Tibial artery (tissue), 4 donors: ENCODE results near the gene NOTCH4.

Experiments
- DNase-seq, 2 donors: peaks; one replicate each; pipeline ENCODE4 v3.0.0-alpha.2; 2019
- H3K27ac ChIP-seq, 2 donors: fragments of 200-600 bp; sonication (generic) in 1 of 2; 1 replicate in 1 of 2; 2 replicates in 1 of 2; pipeline ENCODE4 v1.5.1; 2018 to 2019; ENCODE audit warnings: mild to moderate bottlenecking in 1 of 2
- H3K27me3 ChIP-seq, 2 donors: fragments of 200-600 bp; sonication (generic) in 1 of 2; one replicate each; pipeline versions ENCODE4 v1.5.1 to v1.6.0; 2016 to 2019
- H3K36me3 ChIP-seq, 3 donors: fragments of 200-600 bp; sonication (generic) in 2 of 3; one replicate each; pipeline ENCODE4 v1.5.1; 2016 to 2019; ENCODE audit warnings: mild to moderate bottlenecking in 2 of 3
- H3K4me1 ChIP-seq, 4 donors: fragments of 200-600 bp; sonication (generic) in 2 of 4; 1 replicate in 3 of 4; 2 replicates in 1 of 4; pipeline ENCODE4 v1.5.1; 2016 to 2019
- H3K4me3 ChIP-seq, 2 donors: fragments of 200-600 bp; sonication (generic) in 1 of 2; 1 replicate in 1 of 2; 2 replicates in 1 of 2; pipeline ENCODE4 v1.5.1; 2018 to 2019; ENCODE audit warnings: mild to moderate bottlenecking in 2 of 2
- H3K9me3 ChIP-seq, 3 donors: fragments of 200-600 bp; sonication (generic) in 1 of 3; one replicate each; pipeline ENCODE4 v1.5.1; 2016 to 2019
- CTCF ChIP-seq, 2 experiments: fragments of 200-600 bp in 1 of 2; fragments of 450-650 bp in 1 of 2; IDR thresholded peaks; one replicate each; pipeline ENCODE4 v1.5.1; 2017 to 2019; ENCODE audit warnings: antibody characterized with exemption in 2 of 2, mild to moderate bottlenecking in 1 of 2, moderate library complexity in 1 of 2
- intact Hi-C: fragments of 100-400 bp; cut with DNase I; formaldehyde crosslinking; loops from one replicate; pipeline ENCODE4 v1.15.0; 2023; ENCODE audit warnings: low total_unique reads

NOTCH4 gene

GRCh38 chr6:32200711-32201475 lies 23.0 kb downstream of the NOTCH4 start:
- no peak for DNase-seq

GRCh38 chr6:32198866-32199265 lies 25.0 kb downstream of the NOTCH4 start:
- H3K27me3 ChIP-seq = peaks cover 0 to 31% of the 10 kb centered on the region in 2 donors
- no peak overlapping the region for H3K4me3 ChIP-seq
- intact Hi-C loops = no loop called here
- TF ChIP-seq CTCF (IDR thresholded peaks at IDR 0.05) = no peak
- H3K36me3 ChIP-seq = no peaks in the 10 kb centered on the region
- peaks cover 0 to 18% (median 16%) of the 10 kb centered on the region in 4 donors for H3K4me1 ChIP-seq
- DNase-seq = peak in 1 of 2 donors; percentile 65
- no peak overlapping the region for H3K27ac ChIP-seq
- H3K9me3 ChIP-seq = no peaks in the 10 kb centered on the region

More at GRCh38 chr6:32200711-32201475, 23.0 kb downstream of the NOTCH4 start:
- Histone ChIP-seq H3K27ac (no peak overlapping the region), H3K36me3 (no peaks in the 10 kb centered on the region), H3K4me1 (peaks cover 0 to 10% (median 9%) of the 10 kb centered on the region in 4 donors), H3K27me3 (peaks cover 0 to 35% of the 10 kb centered on the region in 2 donors), H3K4me3 (no peak overlapping the region), H3K9me3 (no peaks in the 10 kb centered on the region)
- intact Hi-C loops = no loop called here
- no peak for TF ChIP-seq CTCF (IDR thresholded peaks at IDR 0.05)

GRCh38 chr6:32198345-32198696 lies 25.5 kb downstream of the NOTCH4 start:
- no peak overlapping the region for H3K4me3 ChIP-seq
- no peak for TF ChIP-seq CTCF (IDR thresholded peaks at IDR 0.05)
- H3K36me3 ChIP-seq = no peaks in the 10 kb centered on the region
- intact Hi-C loops = no loop called here
- H3K27me3 ChIP-seq = peaks cover 0 to 25% of the 10 kb centered on the region in 2 donors
- peak in 1 of 2 donors; percentile 66 for DNase-seq
- no peaks in the 10 kb centered on the region for H3K9me3 ChIP-seq
- no peak overlapping the region for H3K27ac ChIP-seq
- peaks cover 0 to 19% (median 16%) of the 10 kb centered on the region in 4 donors for H3K4me1 ChIP-seq

- peak in 1 of 2 donors; percentile 81 for DNase-seq
- Histone ChIP-seq H3K27me3 (peaks cover 0 to 15% of the 10 kb centered on the region in 2 donors), H3K4me1 (peaks cover 0 to 31% (median 16%) of the 10 kb centered on the region in 4 donors), H3K4me3 (peak overlapping the region; percentile 71 to 87), H3K27ac (peak overlapping the region; percentile 98), H3K36me3 (no peaks in the 10 kb centered on the region), H3K9me3 (no peaks in the 10 kb centered on the region)
- intact Hi-C loops = no loop called here
- no peak for TF ChIP-seq CTCF (IDR thresholded peaks at IDR 0.05)
Observed at GRCh38 chr6:32196682-32197616, 26.9 kb downstream of the NOTCH4 start.

- Histone ChIP-seq H3K4me3 (peak overlapping the region; percentile 71 to 87), H3K4me1 (peaks cover 0 to 31% (median 23%) of the 10 kb centered on the region in 4 donors), H3K27ac (peak overlapping the region; percentile 98), H3K9me3 (no peaks in the 10 kb centered on the region), H3K27me3 (peaks cover 0 to 8% of the 10 kb centered on the region in 2 donors), H3K36me3 (no peaks in the 10 kb centered on the region)
- DNase-seq = peak; percentile 90 to 94
- no peak for TF ChIP-seq CTCF (IDR thresholded peaks at IDR 0.05)
- intact Hi-C loops = no loop called here
Observed at GRCh38 chr6:32195902-32196681, 27.8 kb downstream of the NOTCH4 start.
